Measurements from ENCODE around the gene NXT2.
"Not testable (repeated sequence)": the region's sequence is repeated elsewhere in the genome, so short reads cannot be mapped to it uniquely, and the experiment has no call there.

The NXT2 gene

DNA sequence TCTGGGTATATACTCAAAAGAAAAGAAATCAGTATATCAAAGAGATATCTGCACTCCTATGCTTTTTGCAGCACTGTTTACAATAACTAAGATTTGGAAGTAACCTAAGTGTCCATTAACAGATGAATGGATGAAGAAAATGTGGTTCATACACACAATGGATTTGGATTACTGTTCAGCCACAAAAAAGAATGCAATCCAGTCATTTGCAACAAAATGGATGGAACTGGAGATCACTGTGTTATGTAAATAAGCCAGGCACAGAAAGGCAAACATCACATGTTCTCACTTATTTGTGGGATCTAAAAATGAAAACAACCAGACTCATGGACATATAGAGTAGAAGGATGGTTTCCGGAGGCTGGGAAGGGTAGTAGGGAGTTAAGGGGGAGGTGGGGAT is 17.6 kb upstream of the NXT2 start:
- TF ChIP-seq, protein P1, sequence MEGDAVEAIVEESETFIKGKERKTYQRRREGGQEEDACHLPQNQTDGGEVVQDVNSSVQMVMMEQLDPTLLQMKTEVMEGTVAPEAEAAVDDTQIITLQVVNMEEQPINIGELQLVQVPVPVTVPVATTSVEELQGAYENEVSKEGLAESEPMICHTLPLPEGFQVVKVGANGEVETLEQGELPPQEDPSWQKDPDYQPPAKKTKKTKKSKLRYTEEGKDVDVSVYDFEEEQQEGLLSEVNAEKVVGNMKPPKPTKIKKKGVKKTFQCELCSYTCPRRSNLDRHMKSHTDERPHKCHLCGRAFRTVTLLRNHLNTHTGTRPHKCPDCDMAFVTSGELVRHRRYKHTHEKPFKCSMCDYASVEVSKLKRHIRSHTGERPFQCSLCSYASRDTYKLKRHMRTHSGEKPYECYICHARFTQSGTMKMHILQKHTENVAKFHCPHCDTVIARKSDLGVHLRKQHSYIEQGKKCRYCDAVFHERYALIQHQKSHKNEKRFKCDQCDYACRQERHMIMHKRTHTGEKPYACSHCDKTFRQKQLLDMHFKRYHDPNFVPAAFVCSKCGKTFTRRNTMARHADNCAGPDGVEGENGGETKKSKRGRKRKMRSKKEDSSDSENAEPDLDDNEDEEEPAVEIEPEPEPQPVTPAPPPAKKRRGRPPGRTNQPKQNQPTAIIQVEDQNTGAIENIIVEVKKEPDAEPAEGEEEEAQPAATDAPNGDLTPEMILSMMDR (IDR thresholded peaks at IDR 0.05; ENCODE audit: low read depth, low read length), result no peak
- no peak for DNase-seq (ENCODE audit: extremely low read depth, low read depth)

DNA sequence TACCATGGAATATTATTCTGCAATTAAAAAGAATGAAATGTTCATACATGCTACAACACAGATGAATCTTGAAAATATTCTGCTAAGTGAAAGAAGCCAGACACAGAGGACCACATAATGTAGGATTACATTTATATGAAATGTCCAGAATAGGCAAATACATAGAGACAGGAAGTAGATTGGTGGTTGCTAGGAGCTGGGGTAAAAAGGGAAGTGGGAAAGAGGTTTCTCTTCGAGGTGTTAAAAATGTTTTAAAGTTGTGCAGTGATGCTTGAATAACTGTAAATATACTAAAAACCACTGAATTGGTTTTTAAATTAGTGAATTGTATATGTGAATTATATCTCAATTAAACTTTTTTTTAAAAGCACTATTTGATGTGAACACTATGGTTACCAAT is 3.6 kb upstream of the NXT2 start:
- TF ChIP-seq, protein P1 (IDR thresholded peaks at IDR 0.05; ENCODE audit: low read depth, low read length), result no peak

DNA sequence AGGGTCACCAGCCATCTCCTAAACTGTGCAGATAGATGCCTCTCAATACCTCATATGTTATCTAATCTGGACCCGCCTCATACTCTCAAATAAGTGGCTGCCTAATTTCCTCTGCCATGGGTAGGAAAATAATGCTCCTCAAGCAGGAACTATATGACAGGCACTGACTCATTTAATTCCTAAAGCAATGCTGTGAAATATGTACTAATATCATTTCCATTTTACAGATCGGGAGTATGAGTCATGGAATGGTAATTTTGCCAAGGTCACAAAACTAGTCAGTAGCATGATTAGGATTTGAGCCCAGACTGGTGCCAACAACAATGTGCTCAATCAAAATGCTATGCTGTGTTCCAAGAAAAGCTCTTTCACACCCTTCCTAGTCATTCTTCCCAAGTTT is 3.0 kb upstream of the NXT2 start:
- DNase-seq (ENCODE audit: extremely low read depth, low read depth), result no peak
- TF ChIP-seq, protein P1 (IDR thresholded peaks at IDR 0.05; ENCODE audit: low read depth, low read length), result no peak

More for the DNA sequence above, 3.6 kb upstream of the NXT2 start:
- DNase-seq (ENCODE audit: extremely low read depth, low read depth), result no peak

DNA sequence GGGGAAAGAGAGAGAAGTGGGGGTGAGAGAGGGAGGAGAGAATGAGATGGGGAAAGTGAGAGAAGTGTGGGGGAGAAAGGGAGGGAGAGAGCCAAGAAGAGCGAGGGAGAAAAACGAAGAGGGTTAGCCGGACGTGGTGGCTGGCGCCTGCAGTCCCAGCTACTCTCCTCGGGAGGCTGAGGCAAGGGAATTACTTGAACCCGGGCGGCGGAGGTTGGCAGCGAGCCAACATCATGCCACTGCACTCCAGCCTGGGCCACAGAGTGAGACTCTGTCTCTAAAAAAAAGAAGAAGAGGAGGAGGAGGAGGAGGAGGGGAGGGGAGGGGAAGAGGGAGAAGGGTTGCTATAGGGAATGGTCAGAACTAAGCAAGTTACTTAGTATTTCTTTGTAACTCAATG is 1.7 kb upstream of the NXT2 start:
- TF ChIP-seq, protein P1 (IDR thresholded peaks at IDR 0.05; ENCODE audit: low read depth, low read length), result no peak
- DNase-seq (ENCODE audit: extremely low read depth, low read depth), result no peak

DNA sequence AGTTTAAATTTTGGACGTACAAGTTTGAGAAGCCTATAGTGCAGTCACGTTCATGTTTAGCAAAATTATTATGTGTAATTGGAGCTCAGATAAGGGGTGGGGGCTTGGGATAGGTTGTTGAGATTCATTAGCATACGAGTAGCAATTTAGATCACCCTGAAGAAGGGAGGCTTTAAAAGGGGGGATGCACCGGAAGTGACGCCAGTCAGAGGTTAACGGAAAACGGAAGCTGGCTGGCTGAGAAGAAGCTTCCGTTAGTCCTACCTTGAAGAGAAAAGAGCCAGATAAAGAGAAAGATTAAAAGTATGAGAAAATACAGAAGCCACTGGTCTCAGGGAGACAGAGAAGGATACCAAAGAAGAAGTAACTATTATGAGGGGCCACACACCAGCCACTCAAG is 1.1 kb upstream of the NXT2 start:
- TF ChIP-seq, protein P1 (IDR thresholded peaks at IDR 0.05; ENCODE audit: low read depth, low read length), result no peak

DNA sequence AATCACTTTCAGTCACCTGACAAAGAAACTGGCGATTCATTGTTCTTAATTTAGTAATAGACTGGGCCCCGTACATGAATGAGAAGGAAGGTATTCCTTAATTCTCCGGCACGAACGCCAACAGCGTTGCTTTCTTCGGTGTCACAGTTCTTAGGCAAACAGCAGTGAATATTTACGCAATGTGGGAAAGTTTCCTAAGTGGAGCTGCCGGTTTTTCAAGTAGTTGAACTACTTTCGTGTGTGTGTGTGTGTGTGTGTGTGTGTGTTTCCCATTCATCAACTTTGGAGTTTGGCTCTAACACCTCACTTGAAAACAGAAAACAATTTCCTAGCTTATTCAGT is 651 bp downstream of the NXT2 start:
- peak; percentile 23 for DNase-seq (ENCODE audit: extremely low read depth, low read depth)
- TF ChIP-seq, protein P1 (IDR thresholded peaks at IDR 0.05; ENCODE audit: low read depth, low read length), result no peak

More for the DNA sequence above, 1.1 kb upstream of the NXT2 start:
- no peak for DNase-seq (ENCODE audit: extremely low read depth, low read depth)

DNA sequence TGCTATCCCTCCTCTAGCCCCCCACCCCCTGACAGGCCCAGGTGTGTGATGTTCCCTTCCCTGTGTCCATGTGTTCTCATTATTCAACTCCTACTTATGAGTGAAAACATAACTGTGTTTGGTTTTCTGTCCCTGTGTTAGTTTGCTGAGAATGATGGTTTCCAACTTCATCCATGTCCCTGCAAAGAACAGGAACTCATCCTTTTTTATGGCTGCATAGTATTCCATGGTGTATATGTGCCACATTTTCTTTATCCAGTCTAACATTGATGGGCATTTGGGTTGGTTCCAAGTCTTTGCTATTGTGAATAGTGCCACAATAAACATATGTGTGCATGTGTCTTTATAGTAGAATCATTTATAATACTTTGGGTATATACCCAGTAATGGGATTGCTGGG is 2.4 kb downstream of the NXT2 start:
- not testable (repeated sequence) for DNase-seq (ENCODE audit: extremely low read depth, low read depth)

DNA sequence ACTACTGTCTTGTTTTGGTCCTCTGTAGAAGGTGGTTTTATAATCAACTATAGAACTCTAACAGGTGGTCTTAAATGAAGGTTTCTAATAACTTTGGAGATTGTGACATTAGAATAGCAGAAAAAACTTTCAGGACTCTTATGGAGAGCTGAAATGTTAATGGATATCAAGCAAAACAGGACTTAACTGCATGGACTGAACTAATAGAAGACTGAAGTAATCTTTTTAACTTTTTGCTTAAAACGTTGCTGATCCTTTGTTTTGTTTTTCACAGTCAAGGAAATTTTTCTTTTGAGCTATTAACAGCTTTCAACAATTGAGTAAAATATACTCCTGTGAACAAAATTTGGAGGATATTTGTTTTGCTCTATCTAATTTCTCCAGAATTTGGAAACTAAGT is 17.2 kb downstream of the NXT2 start:
- DNase-seq (ENCODE audit: extremely low read depth, low read depth), result no peak

DNA sequence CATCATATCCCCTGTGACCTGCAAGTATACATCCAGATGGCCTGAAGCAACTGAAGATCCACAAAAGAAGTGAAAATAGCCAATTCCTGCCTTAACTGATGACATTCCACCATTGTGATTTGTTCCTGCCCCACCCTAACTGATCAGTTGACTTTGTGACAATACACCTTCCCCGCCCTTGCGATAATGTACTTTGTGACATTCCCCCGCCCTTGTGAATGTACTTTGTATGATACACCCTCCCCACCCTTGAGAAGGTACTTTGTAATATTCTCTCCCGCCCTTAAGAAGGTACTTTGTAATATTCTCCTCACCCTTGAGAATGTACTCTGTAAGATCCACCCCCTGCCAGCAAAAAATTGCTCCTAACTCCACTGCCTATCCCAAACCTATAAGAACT is 39.4 kb downstream of the NXT2 start:
- DNase-seq (ENCODE audit: extremely low read depth, low read depth), result not testable (repeated sequence)

More for the DNA sequence above, 17.2 kb downstream of the NXT2 start:
- TF ChIP-seq, protein P1 (IDR thresholded peaks at IDR 0.05; ENCODE audit: low read depth, low read length), result no peak
